GM18517 (cell line): ENCODE measurements around the gene FMO5.
"Not testable (repeated sequence)": the region's sequence is repeated elsewhere in the genome, so short reads cannot be mapped to it uniquely, and the experiment has no call there.

Experiments used
- ATAC-seq: cut with Tn5 transposase; IDR thresholded peaks from one replicate; pipeline ENCODE4 v1.9.1; 2021; ENCODE audit warnings: mild to moderate bottlenecking, moderate library complexity; ENCODE audit not compliant: unreplicated experiment

The FMO5 gene

GRCh38 chr1:147208619-147209018 is 16.5 kb downstream of the FMO5 start:
- no peak for ATAC-seq

GRCh38 chr1:147207192-147207591 is 17.9 kb downstream of the FMO5 start:
- no peak for ATAC-seq

GRCh38 chr1:147204080-147204479 is 21.1 kb downstream of the FMO5 start:
- ATAC-seq, result no peak

GRCh38 chr1:147202576-147202975 is 22.6 kb downstream of the FMO5 start:
- no peak for ATAC-seq

- ATAC-seq, result no peak
These were observed 23.4 kb downstream of the FMO5 start for GRCh38 chr1:147201786-147202185.

GRCh38 chr1:147201276-147201675 is 23.9 kb downstream of the FMO5 start:
- no peak for ATAC-seq

GRCh38 chr1:147197324-147197723 is 27.8 kb downstream of the FMO5 start:
- not testable (repeated sequence) for ATAC-seq

- no peak for ATAC-seq
These were observed 35.6 kb downstream of the FMO5 start for GRCh38 chr1:147189514-147189913.

- ATAC-seq, result no peak
These were observed 39.7 kb downstream of the FMO5 start for GRCh38 chr1:147185432-147185831.

GRCh38 chr1:147177611-147178380 is 47.3 kb downstream of the FMO5 start:
- no peak for ATAC-seq

- peak; percentile 89 for ATAC-seq
These were observed 52.7 kb downstream of the FMO5 start, which contains the start of gene PRKAB2 for GRCh38 chr1:147172168-147173016. TSS of gene PRKAB2 (minus strand) at chr1:147172470. CDS start at chr1:147172144, 326 bp downstream.

- no peak for ATAC-seq
These were observed 53.6 kb downstream of the FMO5 start for GRCh38 chr1:147171399-147172167.

- no peak for ATAC-seq
These were observed 55.1 kb downstream of the FMO5 start for GRCh38 chr1:147169840-147170674.

- no peak for ATAC-seq
These were observed 56.0 kb downstream of the FMO5 start for GRCh38 chr1:147169171-147169570.

GRCh38 chr1:147168626-147169058 is 56.5 kb downstream of the FMO5 start:
- ATAC-seq, result no peak

GRCh38 chr1:147167365-147167764 is 57.8 kb downstream of the FMO5 start:
- no peak for ATAC-seq

- ATAC-seq, result no peak
These were observed 62.1 kb downstream of the FMO5 start for GRCh38 chr1:147163019-147163418.

GRCh38 chr1:147162093-147162492 is 63.0 kb downstream of the FMO5 start:
- no peak for ATAC-seq

GRCh38 chr1:147157116-147157515 is 68.0 kb downstream of the FMO5 start:
- ATAC-seq, result not testable (repeated sequence)

GRCh38 chr1:147156642-147157041 is 68.5 kb downstream of the FMO5 start:
- no peak for ATAC-seq
